Measurements from ENCODE around the gene ACP7.

GRCh38 chr19:39137131-39137530 is 53.0 kb downstream of the ACP7 start:
- TF ChIP-seq, protein P1, sequence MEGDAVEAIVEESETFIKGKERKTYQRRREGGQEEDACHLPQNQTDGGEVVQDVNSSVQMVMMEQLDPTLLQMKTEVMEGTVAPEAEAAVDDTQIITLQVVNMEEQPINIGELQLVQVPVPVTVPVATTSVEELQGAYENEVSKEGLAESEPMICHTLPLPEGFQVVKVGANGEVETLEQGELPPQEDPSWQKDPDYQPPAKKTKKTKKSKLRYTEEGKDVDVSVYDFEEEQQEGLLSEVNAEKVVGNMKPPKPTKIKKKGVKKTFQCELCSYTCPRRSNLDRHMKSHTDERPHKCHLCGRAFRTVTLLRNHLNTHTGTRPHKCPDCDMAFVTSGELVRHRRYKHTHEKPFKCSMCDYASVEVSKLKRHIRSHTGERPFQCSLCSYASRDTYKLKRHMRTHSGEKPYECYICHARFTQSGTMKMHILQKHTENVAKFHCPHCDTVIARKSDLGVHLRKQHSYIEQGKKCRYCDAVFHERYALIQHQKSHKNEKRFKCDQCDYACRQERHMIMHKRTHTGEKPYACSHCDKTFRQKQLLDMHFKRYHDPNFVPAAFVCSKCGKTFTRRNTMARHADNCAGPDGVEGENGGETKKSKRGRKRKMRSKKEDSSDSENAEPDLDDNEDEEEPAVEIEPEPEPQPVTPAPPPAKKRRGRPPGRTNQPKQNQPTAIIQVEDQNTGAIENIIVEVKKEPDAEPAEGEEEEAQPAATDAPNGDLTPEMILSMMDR (IDR thresholded peaks at IDR 0.05), result no peak
- TF ChIP-seq POLR2A (IDR thresholded peaks at IDR 0.05), result no peak

All from adrenal gland (tissue), 5 donors.